ENCODE data around the gene PHEX.

- TF ChIP-seq, protein P1, sequence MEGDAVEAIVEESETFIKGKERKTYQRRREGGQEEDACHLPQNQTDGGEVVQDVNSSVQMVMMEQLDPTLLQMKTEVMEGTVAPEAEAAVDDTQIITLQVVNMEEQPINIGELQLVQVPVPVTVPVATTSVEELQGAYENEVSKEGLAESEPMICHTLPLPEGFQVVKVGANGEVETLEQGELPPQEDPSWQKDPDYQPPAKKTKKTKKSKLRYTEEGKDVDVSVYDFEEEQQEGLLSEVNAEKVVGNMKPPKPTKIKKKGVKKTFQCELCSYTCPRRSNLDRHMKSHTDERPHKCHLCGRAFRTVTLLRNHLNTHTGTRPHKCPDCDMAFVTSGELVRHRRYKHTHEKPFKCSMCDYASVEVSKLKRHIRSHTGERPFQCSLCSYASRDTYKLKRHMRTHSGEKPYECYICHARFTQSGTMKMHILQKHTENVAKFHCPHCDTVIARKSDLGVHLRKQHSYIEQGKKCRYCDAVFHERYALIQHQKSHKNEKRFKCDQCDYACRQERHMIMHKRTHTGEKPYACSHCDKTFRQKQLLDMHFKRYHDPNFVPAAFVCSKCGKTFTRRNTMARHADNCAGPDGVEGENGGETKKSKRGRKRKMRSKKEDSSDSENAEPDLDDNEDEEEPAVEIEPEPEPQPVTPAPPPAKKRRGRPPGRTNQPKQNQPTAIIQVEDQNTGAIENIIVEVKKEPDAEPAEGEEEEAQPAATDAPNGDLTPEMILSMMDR (IDR thresholded peaks at IDR 0.05), result no peak
- no peak for TF ChIP-seq POLR2A (IDR thresholded peaks at IDR 0.05)
Measured at GRCh38 chrX:22148565-22148964, 116.4 kb downstream of the PHEX start.

All from adrenal gland (tissue), 5 donors.